ENCODE results near the gene NDFIP1.

Gene NDFIP1

GRCh38 chr5:142171270-142171669 is 62.7 kb downstream of the NDFIP1 start:
- DNase-seq (ENCODE audit: extremely low read depth, low read depth), result no peak
- no peak for TF ChIP-seq CTCF (IDR thresholded peaks at IDR 0.05; ENCODE audit: low read depth, low read length)

- DNase-seq (ENCODE audit: extremely low read depth, low read depth), result no peak
- TF ChIP-seq CTCF (IDR thresholded peaks at IDR 0.05; ENCODE audit: low read depth, low read length), result no peak
Measured at GRCh38 chr5:142175039-142175438, 66.5 kb downstream of the NDFIP1 start.

GRCh38 chr5:142175461-142176142 is 67.0 kb downstream of the NDFIP1 start:
- no peak for TF ChIP-seq CTCF (IDR thresholded peaks at IDR 0.05; ENCODE audit: low read depth, low read length)
- no peak for DNase-seq (ENCODE audit: extremely low read depth, low read depth)

GRCh38 chr5:142176255-142176654 is 67.7 kb downstream of the NDFIP1 start:
- DNase-seq (ENCODE audit: extremely low read depth, low read depth), result no peak
- TF ChIP-seq CTCF (IDR thresholded peaks at IDR 0.05; ENCODE audit: low read depth, low read length), result no peak

GRCh38 chr5:142178651-142179050 is 70.1 kb downstream of the NDFIP1 start:
- no peak for DNase-seq (ENCODE audit: extremely low read depth, low read depth)
- TF ChIP-seq CTCF (IDR thresholded peaks at IDR 0.05; ENCODE audit: low read depth, low read length), result no peak

GRCh38 chr5:142179776-142180387 is 71.3 kb downstream of the NDFIP1 start:
- TF ChIP-seq CTCF (IDR thresholded peaks at IDR 0.05; ENCODE audit: low read depth, low read length), result no peak
- no peak for DNase-seq (ENCODE audit: extremely low read depth, low read depth)

- no peak for TF ChIP-seq CTCF (IDR thresholded peaks at IDR 0.05; ENCODE audit: low read depth, low read length)
- DNase-seq (ENCODE audit: extremely low read depth, low read depth), result no peak
Measured at GRCh38 chr5:142181096-142181495, 72.5 kb downstream of the NDFIP1 start.

Measured in AG09319 (cell line).